Stimulated activated CD4-positive, alpha-beta T cell treated with anti-CD3 and anti-CD28 coated beads, Interleukin-4, amount 100 ng/mL, for 1 hour (primary cell): ENCODE results near the gene GABRG3.

Source experiments
- DNase-seq: peaks from one replicate; pipeline ENCODE4 v3.0.0-alpha.2; 2020

GABRG3 gene

GRCh38 chr15:27196691-27197090, 225.7 kb downstream of the GABRG3 start:
- DNase-seq, result no peak

- no peak for DNase-seq
Measured at GRCh38 chr15:27201425-27201824, 230.4 kb downstream of the GABRG3 start.

- DNase-seq, result no peak
Measured at GRCh38 chr15:27210176-27210575, 239.2 kb downstream of the GABRG3 start.

- DNase-seq, result no peak
Measured at GRCh38 chr15:27214032-27214431, 243.1 kb downstream of the GABRG3 start.

- DNase-seq, result no peak
Measured at GRCh38 chr15:27214961-27215360, 244.0 kb downstream of the GABRG3 start.

GRCh38 chr15:27218426-27218825, 247.4 kb downstream of the GABRG3 start:
- no peak for DNase-seq

- no peak for DNase-seq
Measured at GRCh38 chr15:27219636-27220035, 248.7 kb downstream of the GABRG3 start.

- DNase-seq, result no peak
Measured at GRCh38 chr15:27220199-27220598, 249.2 kb downstream of the GABRG3 start.

GRCh38 chr15:27222479-27222878, 251.5 kb downstream of the GABRG3 start:
- no peak for DNase-seq

GRCh38 chr15:27223179-27223578, 252.2 kb downstream of the GABRG3 start:
- DNase-seq, result no peak

GRCh38 chr15:27231811-27232210, 260.8 kb downstream of the GABRG3 start:
- DNase-seq, result no peak

- DNase-seq, result no peak
Measured at GRCh38 chr15:27232876-27233275, 261.9 kb downstream of the GABRG3 start.

- no peak for DNase-seq
Measured at GRCh38 chr15:27234593-27234992, 263.6 kb downstream of the GABRG3 start.

- DNase-seq, result no peak
Measured at GRCh38 chr15:27235161-27235560, 264.2 kb downstream of the GABRG3 start.

GRCh38 chr15:27235681-27236080, 264.7 kb downstream of the GABRG3 start:
- DNase-seq, result no peak

- DNase-seq, result no peak
Measured at GRCh38 chr15:27237319-27237939, 266.4 kb downstream of the GABRG3 start.

- DNase-seq, result no peak
Measured at GRCh38 chr15:27238209-27238608, 267.2 kb downstream of the GABRG3 start.

GRCh38 chr15:27238707-27239423, 267.9 kb downstream of the GABRG3 start:
- no peak for DNase-seq

GRCh38 chr15:27241943-27242342, 271.0 kb downstream of the GABRG3 start:
- DNase-seq, result no peak

- no peak for DNase-seq
Measured at GRCh38 chr15:27244047-27244446, 273.1 kb downstream of the GABRG3 start.

GRCh38 chr15:27248251-27248650, 277.3 kb downstream of the GABRG3 start:
- DNase-seq, result no peak

- no peak for DNase-seq
Measured at GRCh38 chr15:27249046-27249759, 278.2 kb downstream of the GABRG3 start.

GRCh38 chr15:27249760-27250109, 278.8 kb downstream of the GABRG3 start:
- DNase-seq, result no peak

GRCh38 chr15:27250223-27250622, 279.2 kb downstream of the GABRG3 start:
- DNase-seq, result no peak
